Epithelial cell of umbilical artery (primary cell): Measurements from ENCODE around the gene TFAP2A. TPM values are rescaled to one million over a fixed set of nuclear protein-coding genes. Genes with fewer than 3 reads are reported as not detected.

ENCODE experiments used
- total RNA-seq: library from RNA; depleted of rRNA; stranded (reverse); fragments of >200 nt; gene quantifications from 2 replicates; pipeline ENCODE4 v1.2.3, GENCODE V29; 2014

Gene TFAP2A
- 0.15 and 0.32 TPM in 2 replicates for total RNA-seq

GRCh38 chr6:10414756-10415616 lies at the start of gene TFAP2A:
TSS of gene TFAP2A (minus strand) at chr6:10415074. CDS start at chr6:10414991, 83 bp downstream.

Other genes starting within 250 kb of the TFAP2A start
- gene GCNT2, start 106.3 kb upstream of the TFAP2A start, total RNA-seq, result 5.2 and 12.2 TPM in 2 replicates